Astrocyte (in vitro differentiated cells and primary cell): ENCODE results near the gene PRSS38.

Source experiments
- CTCF ChIP-seq: IDR thresholded peaks from 2 replicates; pipeline ENCODE4 v1.5.1; 2011; ENCODE audit warnings: low read depth, mild to moderate bottlenecking, inconsistent platforms, low read length, moderate library complexity; ENCODE audit not compliant: insufficient read depth
- EZH2 ChIP-seq: IDR thresholded peaks from 2 replicates; pipeline ENCODE4 v1.6.1; 2012; ENCODE audit warnings: mild to moderate bottlenecking, low read length, inconsistent platforms; ENCODE audit not compliant: insufficient read depth

- TF ChIP-seq CTCF (no peak), EZH2 (no peak)
Measured at GRCh38 chr1:227880342-227880924, 65.0 kb downstream of the PRSS38 start.
